ENCODE measurements around the gene KAT5.

GRCh38 chr11:65717906-65718305 is 5.9 kb downstream of the KAT5 start:
- no peak for TF ChIP-seq CTCF (IDR thresholded peaks at IDR 0.05)
- no peak for TF ChIP-seq POLR2A (IDR thresholded peaks at IDR 0.05)

Data from adrenal gland (tissue), 5 donors.